ENCODE results near the gene KIAA1586. TPM values are rescaled to one million over a fixed set of nuclear protein-coding genes. Genes with fewer than 3 reads are reported as not detected.
"Not testable (repeated sequence)": the region's sequence is repeated elsewhere in the genome, so short reads cannot be mapped to it uniquely, and the experiment has no call there.

Gene KIAA1586
- total and polyA plus RNA-seq, 5 experiments from 2014 or later: 8.9 to 23.0 (median 13.6) TPM

GRCh38 chr6:57024321-57024720 lies 22.2 kb upstream of the KIAA1586 start:
- no peaks in the 10 kb centered on the region for H3K4me1 Mint-ChIP-seq
- peaks cover 4 to 26% (median 19%) of the 10 kb centered on the region in 9 donors for H3K9me3 Mint-ChIP-seq
- no peak for ATAC-seq
- peaks cover 0 to 13% (median 2%) of the 10 kb centered on the region in 5 donors for H3K27me3 Mint-ChIP-seq
- peak overlapping the region in 1 of 10 donors; percentile 5 for H3K27ac Mint-ChIP-seq
- H3K36me3 Mint-ChIP-seq: peaks cover 2 to 23% (median 16%) of the 10 kb centered on the region in 3 donors
- no peak for DNase-seq
- POLR2A ChIA-PET: no interaction called here
- no peak overlapping the region for H3K4me3 Mint-ChIP-seq

DNA sequence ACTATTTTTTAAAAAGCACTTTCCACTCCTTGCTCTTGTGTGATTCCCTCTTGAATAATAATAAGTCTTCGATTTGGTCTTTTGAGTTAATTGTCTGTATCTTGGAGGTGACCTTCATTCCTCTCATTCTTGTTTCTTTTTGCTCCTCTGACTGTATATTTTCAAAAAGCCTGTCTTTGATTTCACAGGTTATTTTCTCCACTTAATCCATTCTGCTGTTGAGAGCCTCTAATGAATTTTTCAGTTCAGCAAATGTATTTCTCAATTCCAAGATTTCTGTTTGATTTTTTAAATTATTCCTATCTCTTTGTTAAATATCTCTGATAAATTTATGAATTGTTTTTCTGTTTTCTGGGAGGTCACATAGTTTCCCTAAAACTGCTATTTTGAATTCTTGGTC lies 21.7 kb upstream of the KIAA1586 start:
- Mint-ChIP-seq H3K27me3 (peaks cover 1 to 17% (median 3%) of the 10 kb centered on the region in 5 donors), H3K36me3 (peaks cover 2 to 23% (median 17%) of the 10 kb centered on the region in 3 donors), H3K9me3 (peaks cover 4 to 26% (median 19%) of the 10 kb centered on the region in 9 donors), H3K4me1 (no peaks in the 10 kb centered on the region), H3K27ac (no peak overlapping the region), H3K4me3 (no peak overlapping the region)
- no peak for DNase-seq
- ATAC-seq: no peak
- POLR2A ChIA-PET: no interaction called here

- DNase-seq (no peak), ATAC-seq (no peak)
- Mint-ChIP-seq H3K9me3 (peaks cover 4 to 26% (median 19%) of the 10 kb centered on the region in 9 donors), H3K4me3 (no peak overlapping the region), H3K27ac (no peak overlapping the region), H3K4me1 (no peaks in the 10 kb centered on the region), H3K27me3 (peaks cover 2 to 17% (median 3%) of the 10 kb centered on the region in 5 donors), H3K36me3 (peaks cover 2 to 23% (median 18%) of the 10 kb centered on the region in 3 donors)
- POLR2A ChIA-PET: no interaction called here
Observed at GRCh38 chr6:57026001-57026400, 20.5 kb upstream of the KIAA1586 start.

GRCh38 chr6:57027301-57027700 lies 19.2 kb upstream of the KIAA1586 start:
- H3K36me3 Mint-ChIP-seq: peaks cover 2 to 23% (median 18%) of the 10 kb centered on the region in 3 donors
- H3K9me3 Mint-ChIP-seq: peaks cover 4 to 26% (median 19%) of the 10 kb centered on the region in 9 donors
- ATAC-seq: no peak
- DNase-seq: no peak
- no peak overlapping the region for H3K27ac Mint-ChIP-seq
- POLR2A ChIA-PET: no interaction called here
- H3K4me1 Mint-ChIP-seq: no peaks in the 10 kb centered on the region
- peaks cover 2 to 27% (median 3%) of the 10 kb centered on the region in 5 donors for H3K27me3 Mint-ChIP-seq
- no peak overlapping the region for H3K4me3 Mint-ChIP-seq

DNA sequence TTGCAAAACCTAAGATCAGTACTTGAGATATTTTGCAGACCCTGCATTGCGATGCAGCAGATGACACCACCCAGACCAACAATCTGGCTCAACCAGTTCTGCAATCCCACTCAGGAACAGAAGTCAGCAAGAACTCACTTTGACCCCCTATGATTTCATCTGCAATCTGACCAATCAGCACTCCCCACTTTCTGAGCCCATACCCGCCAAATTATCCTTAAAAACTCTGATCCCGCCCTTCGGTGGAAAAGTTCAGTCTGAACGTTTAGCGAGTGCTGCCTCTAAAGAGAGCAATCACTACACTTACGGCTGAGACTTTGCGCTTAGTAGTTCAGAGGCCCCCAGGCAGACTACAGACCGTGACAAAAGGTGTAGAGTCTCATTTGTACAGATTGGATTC lies 17.3 kb upstream of the KIAA1586 start:
- Mint-ChIP-seq H3K9me3 (peaks cover 4 to 23% (median 17%) of the 10 kb centered on the region in 9 donors), H3K4me3 (no peak overlapping the region), H3K27ac (peak overlapping the region in 1 of 10 donors; percentile 32), H3K4me1 (no peaks in the 10 kb centered on the region), H3K27me3 (peaks cover 3 to 27% (median 5%) of the 10 kb centered on the region in 5 donors), H3K36me3 (peaks cover 2 to 20% (median 15%) of the 10 kb centered on the region in 3 donors)
- DNase-seq (no peak), ATAC-seq (no peak)
- POLR2A ChIA-PET: no interaction called here

DNA sequence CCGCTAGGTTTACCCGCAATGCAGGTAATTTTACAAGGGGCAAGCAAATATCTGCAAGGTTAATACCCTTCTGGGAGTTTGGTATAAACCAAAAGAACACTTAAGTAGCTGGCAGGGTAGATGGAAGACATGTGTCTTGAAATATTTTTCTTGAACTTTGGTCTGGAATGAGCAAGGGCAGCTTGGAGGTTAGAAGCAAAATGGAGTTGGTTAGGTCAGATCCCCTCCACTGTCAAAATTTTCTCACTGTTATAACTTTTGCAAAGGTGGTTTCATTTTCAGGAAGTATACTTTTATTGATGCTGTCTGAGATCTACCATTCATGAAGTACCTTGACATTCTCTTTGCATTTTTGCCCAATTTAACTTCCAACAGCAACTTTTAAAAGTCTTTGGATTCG lies 13.3 kb upstream of the KIAA1586 start:
- ATAC-seq: no peak
- Mint-ChIP-seq H3K9me3 (no peaks in the 10 kb centered on the region), H3K27me3 (peaks cover 2 to 37% (median 16%) of the 10 kb centered on the region in 5 donors), H3K36me3 (peaks cover 0 to 2% (median 0%) of the 10 kb centered on the region in 3 donors), H3K4me3 (no peak overlapping the region), H3K27ac (no peak overlapping the region), H3K4me1 (no peaks in the 10 kb centered on the region)
- DNase-seq: no peak
- POLR2A ChIA-PET: no interaction called here

- no peak overlapping the region for H3K27ac Mint-ChIP-seq
- POLR2A ChIA-PET: no interaction called here
- no peak for DNase-seq
- no peak for ATAC-seq
- no peak overlapping the region for H3K4me3 Mint-ChIP-seq
- no peaks in the 10 kb centered on the region for H3K4me1 Mint-ChIP-seq
- peaks cover 11 to 45% (median 18%) of the 10 kb centered on the region in 5 donors for H3K27me3 Mint-ChIP-seq
- no peaks in the 10 kb centered on the region for H3K9me3 Mint-ChIP-seq
- H3K36me3 Mint-ChIP-seq: no peaks in the 10 kb centered on the region
Observed at GRCh38 chr6:57035549-57035948, 10.9 kb upstream of the KIAA1586 start.

GRCh38 chr6:57038906-57039305 lies 7.6 kb upstream of the KIAA1586 start:
- H3K27ac Mint-ChIP-seq: no peak overlapping the region
- H3K36me3 Mint-ChIP-seq: no peaks in the 10 kb centered on the region
- H3K4me1 Mint-ChIP-seq: no peaks in the 10 kb centered on the region
- POLR2A ChIA-PET: no interaction called here
- DNase-seq (no peak), ATAC-seq (no peak)
- no peaks in the 10 kb centered on the region for H3K9me3 Mint-ChIP-seq
- H3K27me3 Mint-ChIP-seq: peaks cover 18 to 56% (median 19%) of the 10 kb centered on the region in 5 donors
- no peak overlapping the region for H3K4me3 Mint-ChIP-seq

GRCh38 chr6:57040011-57040410 lies 6.5 kb upstream of the KIAA1586 start:
- no peak overlapping the region for H3K27ac Mint-ChIP-seq
- H3K36me3 Mint-ChIP-seq: no peaks in the 10 kb centered on the region
- H3K4me3 Mint-ChIP-seq: no peak overlapping the region
- H3K9me3 Mint-ChIP-seq: no peaks in the 10 kb centered on the region
- POLR2A ChIA-PET: no interaction called here
- DNase-seq (no peak), ATAC-seq (no peak)
- H3K27me3 Mint-ChIP-seq: peaks cover 15 to 56% (median 18%) of the 10 kb centered on the region in 5 donors
- H3K4me1 Mint-ChIP-seq: no peaks in the 10 kb centered on the region

GRCh38 chr6:57044061-57044460 lies 2.4 kb upstream of the KIAA1586 start:
- ATAC-seq, POLR2A ChIA-PET, H3K27ac Mint-ChIP-seq, H3K9me3 Mint-ChIP-seq, H3K4me3 Mint-ChIP-seq, DNase-seq, H3K36me3 Mint-ChIP-seq: not testable (repeated sequence)
- peaks cover 11 to 19% (median 16%) of the 10 kb centered on the region in 4 donors for H3K4me1 Mint-ChIP-seq
- H3K27me3 Mint-ChIP-seq: peaks cover 7 to 35% (median 13%) of the 10 kb centered on the region in 5 donors

DNA sequence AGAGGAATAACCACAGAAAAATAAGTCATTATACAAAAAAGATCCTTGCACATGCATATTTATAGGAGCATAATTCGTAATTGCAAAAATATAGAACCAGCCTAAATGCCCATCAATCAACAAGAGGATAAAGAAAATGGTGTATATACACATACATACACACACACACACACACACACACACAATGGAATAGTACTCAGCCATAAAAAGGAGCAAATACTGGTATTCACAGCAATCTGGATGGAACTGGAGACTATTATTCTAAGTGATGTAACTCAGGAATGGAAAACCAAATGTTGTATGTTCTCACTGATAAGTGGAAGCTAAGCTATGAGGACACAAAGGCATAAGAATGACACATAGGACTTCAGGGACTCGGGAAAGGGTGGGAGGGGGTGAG lies 1.9 kb upstream of the KIAA1586 start:
- H3K36me3 Mint-ChIP-seq: peaks cover 0 to 13% (median 0%) of the 10 kb centered on the region in 3 donors
- no peak for DNase-seq
- H3K9me3 Mint-ChIP-seq: no peaks in the 10 kb centered on the region
- H3K27me3 Mint-ChIP-seq: peaks cover 5 to 30% (median 10%) of the 10 kb centered on the region in 5 donors
- POLR2A ChIA-PET: no interaction called here
- H3K27ac Mint-ChIP-seq: no peak overlapping the region
- no peak overlapping the region for H3K4me3 Mint-ChIP-seq
- no peak for ATAC-seq
- H3K4me1 Mint-ChIP-seq: peaks cover 12 to 24% (median 21%) of the 10 kb centered on the region in 4 donors

DNA sequence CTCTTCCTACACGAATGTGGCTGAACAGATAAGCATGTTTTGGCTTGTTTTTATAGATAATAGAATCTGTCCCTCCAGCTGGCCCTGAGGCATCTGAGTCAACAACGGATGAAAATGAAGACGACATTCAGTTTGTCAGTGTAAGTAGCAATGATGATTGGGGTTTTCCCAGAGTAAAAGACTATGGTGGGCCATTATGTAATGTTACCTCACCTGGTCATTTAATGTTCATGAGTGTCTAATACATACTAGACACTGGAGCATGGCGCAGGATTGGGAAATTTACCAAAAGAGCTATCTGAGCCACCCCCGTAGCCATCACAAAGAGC lies 728 bp downstream of the KIAA1586 start:
- Mint-ChIP-seq H3K36me3 (peaks cover 0 to 34% (median 12%) of the 10 kb centered on the region in 3 donors), H3K4me1 (peaks cover 18 to 34% (median 31%) of the 10 kb centered on the region in 4 donors)
- H3K9me3 Mint-ChIP-seq, H3K27ac Mint-ChIP-seq, H3K27me3 Mint-ChIP-seq, POLR2A ChIA-PET, H3K4me3 Mint-ChIP-seq, DNase-seq: not testable (repeated sequence)
- ATAC-seq: peak; percentile 6 to 44

DNA sequence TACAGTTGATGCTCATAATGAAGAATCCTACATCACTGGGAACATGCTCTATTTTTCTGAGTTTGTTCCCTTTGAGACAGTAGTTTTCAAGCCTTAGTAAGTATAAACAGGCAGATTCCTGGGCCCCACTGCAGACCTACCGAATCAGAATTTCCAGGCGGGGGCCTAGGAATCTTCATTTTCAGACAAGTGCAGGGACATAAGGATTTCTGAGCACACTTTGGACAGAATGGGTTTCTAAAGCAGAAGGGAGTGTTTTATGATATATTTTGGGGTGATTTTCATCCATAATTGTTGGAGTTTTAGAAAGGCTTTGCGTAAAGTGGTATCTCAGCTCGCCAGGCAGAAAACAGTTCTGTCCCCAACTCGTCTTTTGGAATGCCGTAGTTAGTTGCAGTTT lies 1.4 kb downstream of the KIAA1586 start:
- ATAC-seq, H3K27me3 Mint-ChIP-seq, DNase-seq, H3K9me3 Mint-ChIP-seq, POLR2A ChIA-PET: not testable (repeated sequence)
- Mint-ChIP-seq H3K4me3 (peak overlapping the region; percentile 35 to 82 (median 68)), H3K4me1 (peaks cover 18 to 34% (median 31%) of the 10 kb centered on the region in 4 donors), H3K36me3 (peaks cover 0 to 37% (median 12%) of the 10 kb centered on the region in 3 donors), H3K27ac (peak overlapping the region in 8 of 10 donors; percentile 53 to 93 (median 78))

GRCh38 chr6:57048577-57048976 lies 2.1 kb downstream of the KIAA1586 start:
- Mint-ChIP-seq H3K4me3 (peak overlapping the region in 8 of 10 donors; percentile 30 to 82 (median 67)), H3K27ac (peak overlapping the region in 4 of 10 donors; percentile 9 to 58 (median 34)), H3K4me1 (peaks cover 18 to 34% (median 31%) of the 10 kb centered on the region in 4 donors), H3K27me3 (peaks cover 0 to 6% (median 0%) of the 10 kb centered on the region in 5 donors), H3K36me3 (peaks cover 0 to 44% (median 12%) of the 10 kb centered on the region in 3 donors), H3K9me3 (no peaks in the 10 kb centered on the region)
- DNase-seq (no peak), ATAC-seq (no peak)
- POLR2A ChIA-PET: no interaction called here
